ENCODE measurements around the gene REEP1.

The REEP1 gene, protein sequence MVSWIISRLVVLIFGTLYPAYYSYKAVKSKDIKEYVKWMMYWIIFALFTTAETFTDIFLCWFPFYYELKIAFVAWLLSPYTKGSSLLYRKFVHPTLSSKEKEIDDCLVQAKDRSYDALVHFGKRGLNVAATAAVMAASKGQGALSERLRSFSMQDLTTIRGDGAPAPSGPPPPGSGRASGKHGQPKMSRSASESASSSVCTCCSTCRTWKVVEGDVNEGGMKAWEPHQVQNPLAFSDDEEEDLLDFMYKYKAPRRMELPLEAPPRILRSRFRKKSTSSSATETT

GRCh38 chr2:86337244-86337835, at the start of gene REEP1:
Gene REEP1, minus strand, starts transcription at chr2:86337626. Its CDS starts 116 bp downstream, at chr2:86337510.
- no peak for DNase-seq

GRCh38 chr2:86383844-86384243, 46.4 kb upstream of the REEP1 start:
- no peak for DNase-seq

DNA sequence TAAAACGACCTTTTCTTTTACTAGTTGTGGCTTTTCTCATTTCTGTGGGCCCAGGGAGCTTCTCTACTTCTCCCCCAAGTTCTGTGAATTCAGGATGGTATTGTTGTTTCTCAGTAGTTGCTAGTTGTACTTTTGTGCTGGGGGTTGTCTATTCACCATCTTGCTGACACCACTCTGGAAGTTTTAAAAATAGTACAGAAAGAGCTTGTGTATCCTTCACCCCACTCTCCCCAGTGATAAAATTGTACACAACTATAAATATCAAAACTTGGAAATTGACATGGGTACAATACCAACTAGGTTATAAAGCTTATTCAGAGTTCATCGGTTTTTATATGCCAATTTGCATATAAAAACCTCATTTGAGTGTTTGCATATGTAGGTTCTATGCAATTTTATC, 45.3 kb upstream of the REEP1 start:
- no peak for DNase-seq

GRCh38 chr2:86382108-86382507, 44.7 kb upstream of the REEP1 start:
- no peak for DNase-seq

DNA sequence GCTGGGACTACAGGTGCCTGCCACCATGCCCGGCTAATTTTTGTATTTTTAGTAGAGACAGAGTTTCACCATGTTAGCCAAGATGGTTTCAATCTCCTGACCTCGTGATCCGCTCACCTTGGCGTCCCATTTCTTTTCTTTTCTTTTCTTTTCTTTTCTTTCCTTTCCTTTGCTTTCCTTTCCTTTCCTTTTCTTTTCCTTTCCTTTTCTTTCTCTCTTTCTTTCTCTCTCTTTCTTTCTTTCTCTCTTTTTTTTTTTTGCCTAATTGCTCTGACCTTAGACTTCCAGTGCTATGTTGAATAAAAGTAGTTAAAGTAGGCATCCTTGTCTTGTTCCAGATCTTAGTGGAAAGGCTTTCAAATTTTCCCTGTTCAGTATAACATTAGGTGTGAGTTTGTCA, 41.0 kb upstream of the REEP1 start:
- no peak for DNase-seq

GRCh38 chr2:86375623-86376022, 38.2 kb upstream of the REEP1 start:
- no peak for DNase-seq

DNA sequence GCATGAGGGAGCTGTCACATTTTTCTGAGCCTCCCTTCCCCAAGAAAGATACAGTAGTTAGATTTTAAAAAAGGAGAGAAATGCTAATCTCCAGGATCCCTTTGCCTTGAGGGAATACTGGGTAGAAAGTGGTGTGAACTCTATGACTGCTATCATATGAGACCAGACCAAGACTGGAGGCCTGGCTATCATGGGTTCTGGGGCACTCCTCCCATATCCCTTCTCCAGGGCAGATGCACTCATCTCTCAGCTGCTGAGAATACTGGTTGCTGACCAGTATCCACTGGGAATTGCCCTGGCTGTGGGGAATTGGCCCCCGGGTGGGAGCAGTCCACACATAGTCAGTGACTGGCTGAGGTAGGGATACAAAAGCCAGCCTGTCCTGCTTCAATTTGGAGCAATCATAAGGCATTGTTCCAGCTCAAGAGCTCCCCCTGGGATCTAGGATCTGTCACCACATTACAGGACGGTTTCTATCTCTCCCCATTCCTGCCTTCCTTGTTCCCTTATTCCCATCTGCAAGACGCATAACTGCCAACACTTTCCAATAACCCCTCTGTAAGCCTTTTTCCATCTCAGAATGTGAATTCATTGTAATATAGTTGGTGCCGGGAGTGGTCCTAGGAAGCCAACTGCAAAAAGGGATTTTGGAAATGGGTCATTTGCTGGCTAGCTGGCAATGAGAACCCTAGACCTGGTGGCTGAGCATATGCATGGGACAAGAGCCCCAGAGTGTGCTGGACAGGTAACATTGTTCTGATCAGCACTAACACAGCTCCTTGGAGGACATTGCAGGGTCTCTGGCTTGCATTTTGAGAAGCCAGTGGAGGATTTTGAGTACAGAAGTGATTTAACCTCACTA, 35.4 kb upstream of the REEP1 start:
- DNase-seq = no peak

GRCh38 chr2:86372133-86372532, 34.7 kb upstream of the REEP1 start:
- DNase-seq = no peak

GRCh38 chr2:86371527-86371926, 34.1 kb upstream of the REEP1 start:
- no peak for DNase-seq

GRCh38 chr2:86370579-86370978, 33.2 kb upstream of the REEP1 start:
- DNase-seq = no peak

GRCh38 chr2:86368161-86368824, 30.9 kb upstream of the REEP1 start:
- DNase-seq = no peak

GRCh38 chr2:86367499-86367777, 30.0 kb upstream of the REEP1 start:
- DNase-seq = no peak

DNA sequence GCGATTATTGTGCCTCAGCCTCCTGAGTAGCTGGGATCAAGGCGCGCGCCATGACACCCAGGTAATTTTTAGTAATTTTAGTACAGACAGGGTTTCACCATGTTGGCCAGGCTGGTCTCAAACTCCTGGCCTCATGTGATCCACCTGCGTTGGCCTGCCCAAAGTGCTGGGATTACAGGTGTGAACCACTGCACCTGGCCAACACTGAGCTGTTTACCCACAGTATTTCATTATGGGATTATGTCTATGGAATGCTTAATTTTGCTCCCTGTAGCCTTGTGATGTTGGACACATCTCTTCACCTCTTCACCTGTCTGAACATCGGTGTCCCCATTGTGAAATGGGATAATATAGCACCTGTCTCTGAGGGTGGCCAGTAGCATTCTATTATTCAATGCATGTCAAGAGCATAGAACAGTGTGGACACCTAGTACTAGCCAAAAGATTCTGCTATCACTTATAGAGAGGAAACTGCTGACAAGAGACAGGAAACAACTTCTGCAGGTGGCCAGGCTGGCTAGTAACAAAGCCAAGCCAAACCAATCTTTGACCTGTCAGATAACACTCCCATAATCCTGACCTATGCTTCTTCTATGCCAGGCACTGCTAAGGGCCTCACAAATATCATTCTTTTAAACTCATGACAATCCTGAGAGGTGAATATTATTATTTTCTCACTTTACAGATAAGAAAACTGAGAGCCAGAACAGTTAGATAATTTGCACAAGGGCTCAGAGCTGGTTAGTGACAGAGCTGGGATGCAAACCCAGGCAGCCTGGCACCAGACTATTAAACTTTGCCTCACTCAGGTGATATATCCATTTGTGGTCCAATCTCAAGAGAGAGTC, 29.4 kb upstream of the REEP1 start:
- no peak for DNase-seq

DNA sequence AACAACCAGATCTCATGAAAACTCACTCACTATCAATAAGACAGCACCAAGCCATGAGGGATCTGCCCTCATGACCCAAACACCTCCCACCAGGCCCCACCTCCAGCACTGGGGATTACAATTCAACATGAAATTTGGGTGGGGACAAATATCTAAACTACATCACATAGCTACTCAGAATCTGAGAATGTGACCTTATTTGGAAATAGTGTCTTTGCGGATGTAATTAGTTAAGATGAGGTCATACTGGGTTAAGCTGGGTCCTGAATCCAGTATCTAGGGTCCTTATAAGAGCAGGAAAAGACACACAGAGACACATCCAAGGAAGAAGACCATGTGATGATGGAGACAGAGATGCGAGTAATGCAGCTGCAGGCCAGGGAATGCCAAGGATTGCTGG, 27.5 kb upstream of the REEP1 start:
- DNase-seq = no peak

DNA sequence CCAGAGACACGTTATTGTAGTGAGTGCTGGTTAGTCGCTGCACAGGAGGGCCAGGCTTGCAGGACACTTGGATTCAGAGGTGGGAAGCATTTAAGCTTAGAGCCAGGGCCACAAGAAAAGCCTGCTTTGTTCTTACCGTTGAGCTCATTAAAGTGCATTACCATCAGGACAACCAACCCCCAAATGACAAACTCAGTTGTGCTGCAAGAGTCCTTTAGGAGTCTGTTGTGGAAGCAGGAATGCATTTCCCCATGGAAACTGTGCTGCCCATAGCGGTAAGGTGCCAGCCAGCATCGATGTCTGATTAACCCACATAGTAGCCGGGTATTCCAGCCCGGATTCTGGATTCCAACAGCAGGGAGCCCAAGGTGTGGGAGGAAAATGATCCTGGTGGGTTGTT, 23.4 kb upstream of the REEP1 start:
- no peak for DNase-seq

DNA sequence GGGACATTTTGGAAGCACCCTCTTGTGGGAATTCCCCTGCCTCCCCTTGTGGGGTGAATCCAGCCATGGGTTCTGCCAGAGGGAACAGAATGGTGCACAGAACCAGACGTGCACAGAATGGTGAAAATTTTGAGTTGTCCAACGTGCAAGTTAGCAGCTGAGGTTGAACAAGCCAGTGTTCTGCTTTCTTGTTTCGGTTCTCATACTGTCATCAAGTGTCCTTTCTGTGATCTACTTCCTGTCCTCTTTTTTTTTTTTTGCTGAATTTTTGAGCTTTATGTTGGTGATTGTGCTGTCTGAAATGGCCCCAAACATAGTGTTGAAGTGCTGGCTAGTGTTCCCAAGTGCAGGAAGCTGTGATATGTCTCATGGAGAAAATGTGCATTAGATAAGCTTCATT, 21.5 kb upstream of the REEP1 start:
- DNase-seq = no peak

DNA sequence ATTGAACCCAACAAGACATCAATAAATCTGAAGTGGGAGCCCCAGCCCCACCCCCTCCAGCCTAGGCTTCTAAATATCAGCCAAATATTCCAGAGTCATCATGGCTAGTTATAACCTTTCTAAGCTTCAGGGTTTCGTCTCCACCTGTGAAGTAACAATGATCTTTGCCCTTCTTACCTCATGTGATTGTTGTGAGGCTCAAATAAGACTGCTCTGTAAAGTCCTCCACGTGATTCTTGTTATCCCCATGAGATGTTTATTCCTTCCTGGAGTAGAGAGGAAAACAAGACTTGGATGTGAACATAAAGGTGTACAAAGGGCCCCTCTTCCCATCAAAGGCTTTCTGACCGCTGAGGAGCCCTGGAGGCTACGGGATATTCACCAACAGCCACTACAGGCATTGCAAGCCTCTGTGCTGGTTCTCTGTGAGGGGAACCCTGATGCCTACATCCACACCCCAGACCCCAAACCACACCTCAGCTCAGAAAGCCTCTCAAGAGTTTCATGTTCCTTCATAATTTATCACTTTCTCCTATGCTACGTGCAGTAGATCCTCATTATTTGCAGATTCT, 20.1 kb upstream of the REEP1 start:
- no peak for DNase-seq

DNA sequence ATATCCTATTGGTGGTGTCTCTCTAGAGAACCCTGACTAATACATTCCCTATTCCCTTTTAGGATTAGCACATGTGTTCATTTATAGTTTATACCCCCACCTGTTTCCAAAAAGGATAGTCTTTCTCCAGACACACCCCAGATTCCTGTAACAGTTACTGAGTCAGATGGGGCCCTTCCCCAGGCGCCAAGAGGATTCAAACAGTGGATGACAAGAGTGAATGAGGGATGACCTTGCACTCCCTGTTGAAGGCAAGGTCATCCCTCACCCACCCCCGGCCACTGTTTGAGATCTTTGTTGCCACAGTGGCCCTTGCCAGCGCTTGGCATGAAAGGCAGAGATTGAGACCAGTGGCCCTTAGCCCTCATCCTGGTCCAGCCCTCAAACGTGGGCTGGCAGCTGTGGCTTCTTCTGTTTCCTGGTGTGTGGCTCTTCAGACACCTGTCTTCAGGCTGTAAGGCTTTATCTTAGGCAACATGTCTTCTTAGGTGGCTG, 15.3 kb upstream of the REEP1 start:
- DNase-seq = no peak

DNA sequence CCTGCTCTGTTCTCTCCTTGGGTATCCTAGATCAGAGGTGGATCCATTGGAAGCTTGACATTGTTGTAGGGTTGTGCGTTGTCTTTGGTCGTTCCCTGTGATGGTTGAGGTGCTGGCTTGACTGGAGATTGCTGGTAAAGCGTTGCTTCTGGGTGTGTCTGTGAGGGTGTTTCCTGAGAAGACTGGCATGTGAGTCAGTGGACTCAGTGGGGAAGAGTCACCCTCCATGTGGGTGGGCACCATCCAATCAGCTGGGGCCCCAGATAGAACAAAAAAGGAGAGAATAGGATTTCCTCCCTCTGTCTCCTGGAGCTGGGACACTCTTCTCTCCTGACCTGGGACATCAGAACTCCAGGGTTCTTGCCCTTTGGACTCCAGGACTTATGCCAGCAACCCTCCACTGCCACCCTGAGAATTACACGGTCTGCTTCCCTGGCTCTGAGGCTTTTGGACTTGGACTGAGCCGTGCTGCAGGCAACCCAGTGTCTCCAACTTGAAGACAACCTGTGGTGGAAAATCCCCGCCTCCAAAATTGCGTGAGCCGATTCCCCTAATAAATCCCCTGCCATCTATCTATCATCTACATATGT, 14.8 kb upstream of the REEP1 start:
- no peak for DNase-seq

- no peak for DNase-seq
Observed at GRCh38 chr2:86350751-86351150, 13.3 kb upstream of the REEP1 start.

DNA sequence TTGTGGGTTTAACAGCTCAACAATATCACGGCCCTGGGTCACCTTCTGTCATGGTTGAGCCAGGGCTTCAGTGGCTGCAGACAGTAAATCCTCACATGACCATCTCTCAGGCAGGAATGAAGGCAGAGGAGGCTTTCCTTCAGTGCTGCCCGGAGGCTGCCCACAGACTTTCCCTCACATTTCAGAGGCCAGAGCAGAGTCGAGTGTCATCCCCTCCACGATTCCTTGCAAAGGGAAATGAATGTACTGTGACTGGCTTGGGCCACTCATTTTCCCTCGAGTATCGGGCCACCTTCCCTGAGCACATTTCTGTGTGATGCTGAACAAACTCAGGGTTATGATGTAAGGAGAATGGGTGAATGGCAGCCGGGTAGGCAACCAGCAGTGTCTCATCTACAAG, 10.0 kb upstream of the REEP1 start:
- DNase-seq = no peak
